Activated naive CD8-positive, alpha-beta T cell treated with anti-CD3 and anti-CD28 coated beads, Interleukin-2, amount 50 U/mL, for 24 hours (primary cell): ENCODE results near the gene CLUH.

Experiments used
- ATAC-seq: fragments of 150-1000 bp; cut with Tn5 transposase; one replicate; pipeline ENCODE4 v1.10.0; 2021
- DNase-seq: peaks from one replicate; pipeline ENCODE4 v3.0.0; 2021
- H3K27ac Mint-ChIP-seq: one replicate; pipeline ENCODE4 v1.8.0; 2021; ENCODE audit warnings: mild to moderate bottlenecking, mixed read lengths
- H3K27me3 Mint-ChIP-seq: one replicate; pipeline ENCODE4 v1.8.0; 2021; ENCODE audit warnings: mixed read lengths
- H3K36me3 Mint-ChIP-seq: one replicate; pipeline ENCODE4 v1.8.0; 2021; ENCODE audit warnings: low read depth, mixed read lengths
- H3K4me1 Mint-ChIP-seq: one replicate; pipeline ENCODE4 v1.8.0; 2021; ENCODE audit warnings: mixed read lengths
- H3K4me3 Mint-ChIP-seq: one replicate; pipeline ENCODE4 v1.8.0; 2021; ENCODE audit warnings: mild to moderate bottlenecking, moderate library complexity, mixed read lengths
- H3K9me3 Mint-ChIP-seq: one replicate; pipeline ENCODE4 v1.8.0; 2021; ENCODE audit warnings: mixed read lengths

Gene CLUH

DNA sequence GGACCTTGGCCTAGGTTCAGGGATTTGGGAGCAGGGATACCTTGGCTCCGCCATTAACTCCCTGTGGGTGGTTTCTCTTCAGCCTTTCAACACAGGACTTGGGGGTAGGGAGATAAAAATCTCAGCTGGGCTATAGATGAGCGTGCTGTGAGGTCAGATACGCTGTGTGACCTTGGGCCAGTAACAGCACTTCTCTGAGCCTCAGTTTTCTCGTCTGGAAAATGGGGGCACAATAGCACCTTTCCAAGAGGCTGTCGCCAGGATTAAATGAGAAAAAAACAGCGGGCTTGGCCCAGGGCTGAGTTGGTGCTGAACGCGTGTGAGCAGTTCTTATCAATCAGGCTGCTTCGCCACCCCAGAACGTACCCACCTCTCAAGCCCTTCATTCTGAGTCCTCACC lies 20.2 kb upstream of the CLUH start:
- Mint-ChIP-seq H3K4me1 (no peaks in the 10 kb centered on the region), H3K9me3 (no peaks in the 10 kb centered on the region), H3K4me3 (no peak overlapping the region), H3K27me3 (peaks cover 21% of the 10 kb centered on the region), H3K27ac (no peak overlapping the region), H3K36me3 (no peaks in the 10 kb centered on the region)
- no peak for ATAC-seq
- no peak for DNase-seq

DNA sequence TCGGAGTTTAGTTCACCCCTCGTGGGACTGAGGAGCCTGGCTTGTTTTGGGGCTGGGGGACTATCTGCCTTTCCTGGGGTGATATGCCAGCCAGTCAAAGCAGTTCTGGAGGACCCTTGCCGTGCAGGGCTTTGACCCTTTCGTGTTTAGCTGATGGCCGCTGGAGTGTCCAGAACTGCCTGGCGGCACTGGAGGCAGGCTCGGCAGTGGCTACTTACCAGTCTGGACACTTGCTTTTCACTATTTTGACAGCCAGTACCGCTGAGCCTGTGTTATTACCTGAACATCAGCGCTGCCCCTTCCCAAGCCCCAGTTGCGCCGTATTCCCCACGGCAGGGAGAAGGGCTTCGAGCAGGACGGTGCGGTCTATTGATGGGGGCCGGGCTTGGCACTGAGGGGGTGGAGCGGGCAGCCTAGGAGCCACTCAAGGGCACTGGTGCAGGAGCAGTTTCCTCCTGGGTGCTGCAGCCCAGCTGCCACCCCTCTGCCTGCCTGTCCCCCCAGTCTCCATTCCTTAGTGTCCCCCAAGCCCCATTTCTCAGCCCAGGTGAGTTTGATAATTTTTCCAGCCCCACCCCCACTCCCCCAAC lies 19.3 kb upstream of the CLUH start:
- no peaks in the 10 kb centered on the region for H3K4me1 Mint-ChIP-seq
- H3K27ac Mint-ChIP-seq, result no peak overlapping the region
- ATAC-seq, result no peak
- peaks cover 22% of the 10 kb centered on the region for H3K27me3 Mint-ChIP-seq
- no peak for DNase-seq
- no peak overlapping the region for H3K4me3 Mint-ChIP-seq
- H3K9me3 Mint-ChIP-seq, result no peaks in the 10 kb centered on the region
- no peaks in the 10 kb centered on the region for H3K36me3 Mint-ChIP-seq

DNA sequence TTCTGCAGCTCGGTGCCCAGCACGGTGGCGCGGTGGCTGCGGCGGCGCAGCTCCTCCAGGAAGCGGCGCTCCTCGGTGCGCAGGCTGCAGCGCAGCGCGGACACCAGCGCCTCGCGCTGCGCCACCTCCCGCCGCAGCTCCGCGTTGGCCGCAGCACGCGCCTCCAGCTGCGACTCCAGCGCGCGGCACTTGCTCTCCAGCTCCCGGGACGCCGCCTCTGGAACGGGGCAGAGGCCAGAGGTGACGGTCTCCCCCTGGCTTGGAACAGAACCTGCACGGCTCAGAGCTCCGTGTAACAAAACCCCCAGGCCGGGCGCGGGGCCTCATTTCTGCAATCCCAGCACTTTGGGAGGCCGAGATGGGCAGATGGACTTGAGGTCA lies 13.2 kb upstream of the CLUH start:
- Mint-ChIP-seq H3K27ac (no peak overlapping the region), H3K36me3 (no peaks in the 10 kb centered on the region), H3K9me3 (no peaks in the 10 kb centered on the region), H3K4me1 (peaks cover 13% of the 10 kb centered on the region), H3K27me3 (peaks cover 35% of the 10 kb centered on the region), H3K4me3 (no peak overlapping the region)
- peak; percentile 36 for DNase-seq
- ATAC-seq, result peak; percentile 70

DNA sequence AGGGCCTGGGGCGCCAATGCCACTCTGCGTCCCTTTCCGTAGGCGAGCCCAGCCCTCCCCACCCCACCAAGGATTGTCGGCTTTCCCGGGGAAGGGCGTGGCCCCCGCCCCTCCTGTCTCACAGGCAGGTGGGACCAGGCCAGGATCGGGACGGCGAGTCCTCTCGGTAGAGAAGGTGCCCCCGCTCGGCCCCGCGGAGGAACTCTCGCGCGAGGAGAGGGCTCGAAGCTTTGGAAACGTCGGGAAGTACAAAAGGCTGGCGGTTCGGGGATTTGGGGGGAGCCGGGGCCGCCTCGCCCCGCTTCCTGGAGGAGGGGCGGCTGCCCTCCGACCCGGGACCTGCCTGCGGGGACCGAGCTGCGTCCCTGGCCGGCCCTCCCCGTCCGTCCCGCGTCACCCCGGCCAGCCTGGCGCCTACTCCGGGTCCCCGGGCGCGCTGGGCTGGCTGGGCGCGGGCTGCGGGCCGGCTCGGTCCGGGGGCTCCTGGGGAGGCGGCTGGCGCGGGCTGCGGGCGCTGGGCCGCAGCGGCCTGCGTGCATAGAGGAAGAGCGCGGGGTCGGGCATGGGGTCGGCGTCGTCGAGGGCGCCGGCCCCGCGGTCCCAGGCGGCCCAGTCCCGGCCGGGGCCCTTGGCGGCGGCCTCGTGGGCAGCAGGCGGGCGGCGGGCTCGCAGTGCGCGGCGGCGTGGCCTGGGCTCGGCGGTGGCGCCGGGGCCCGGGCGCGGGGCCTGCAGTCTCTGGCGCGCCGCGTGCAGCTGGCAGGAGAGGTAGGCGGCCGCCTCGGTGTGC lies 12.6 kb upstream of the CLUH start:
- Mint-ChIP-seq H3K4me3 (no peak overlapping the region), H3K9me3 (no peaks in the 10 kb centered on the region), H3K4me1 (peaks cover 13% of the 10 kb centered on the region), H3K27ac (no peak overlapping the region), H3K27me3 (peaks cover 35% of the 10 kb centered on the region), H3K36me3 (no peaks in the 10 kb centered on the region)
- no peak for ATAC-seq
- DNase-seq, result no peak

DNA sequence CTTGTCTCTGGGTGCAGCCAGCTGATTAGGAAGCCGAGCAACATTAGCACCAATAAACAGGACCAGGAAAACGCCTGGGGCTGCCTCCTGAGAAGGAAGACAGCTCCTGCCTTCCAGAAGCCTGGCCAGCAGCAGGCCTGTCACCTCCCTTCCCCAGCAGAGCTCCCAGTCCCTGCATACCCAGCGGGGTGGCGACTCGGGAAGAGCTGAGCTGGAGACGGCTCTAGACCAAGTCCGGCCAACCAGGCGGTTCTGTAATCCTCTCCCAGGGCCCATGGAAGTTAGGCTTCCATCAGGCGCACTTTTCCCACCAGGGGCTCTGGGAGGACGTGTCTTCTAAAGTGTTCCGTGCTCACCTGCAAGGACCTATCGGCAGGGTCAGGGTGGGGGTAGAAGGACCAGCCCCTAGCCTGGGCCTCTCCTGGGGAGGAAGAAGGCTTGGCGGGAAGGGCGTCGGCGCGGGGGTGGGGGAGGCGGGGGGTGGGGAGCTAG lies 12.0 kb upstream of the CLUH start:
- Mint-ChIP-seq H3K4me1 (peaks cover 13% of the 10 kb centered on the region), H3K27me3 (peaks cover 33% of the 10 kb centered on the region), H3K4me3 (no peak overlapping the region), H3K9me3 (no peaks in the 10 kb centered on the region), H3K36me3 (no peaks in the 10 kb centered on the region), H3K27ac (no peak overlapping the region)
- DNase-seq (no peak), ATAC-seq (no peak)

DNA sequence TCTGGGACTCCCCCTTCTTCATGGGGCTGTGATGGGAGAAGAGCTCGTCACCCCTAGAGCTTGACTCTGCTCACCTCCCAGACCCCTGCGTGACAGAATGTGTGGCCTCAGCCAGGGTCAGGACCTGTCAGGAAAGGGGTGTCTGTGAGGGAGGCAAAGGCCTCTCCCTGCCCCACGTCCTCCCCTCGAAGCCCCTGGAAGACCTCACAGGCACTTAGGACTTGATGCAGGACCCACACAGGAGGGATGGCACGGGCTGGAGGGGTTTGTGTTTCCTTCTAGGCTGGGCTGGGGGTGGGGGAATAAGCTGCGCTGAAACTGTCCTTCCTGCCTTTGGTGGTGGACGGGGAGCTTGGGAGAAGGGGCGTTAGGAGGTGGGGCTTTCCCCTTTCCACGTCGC lies 11.0 kb upstream of the CLUH start:
- Mint-ChIP-seq H3K4me3 (no peak overlapping the region), H3K27ac (no peak overlapping the region), H3K36me3 (no peaks in the 10 kb centered on the region), H3K27me3 (peaks cover 28% of the 10 kb centered on the region), H3K9me3 (no peaks in the 10 kb centered on the region), H3K4me1 (peaks cover 13% of the 10 kb centered on the region)
- ATAC-seq (no peak), DNase-seq (no peak)

DNA sequence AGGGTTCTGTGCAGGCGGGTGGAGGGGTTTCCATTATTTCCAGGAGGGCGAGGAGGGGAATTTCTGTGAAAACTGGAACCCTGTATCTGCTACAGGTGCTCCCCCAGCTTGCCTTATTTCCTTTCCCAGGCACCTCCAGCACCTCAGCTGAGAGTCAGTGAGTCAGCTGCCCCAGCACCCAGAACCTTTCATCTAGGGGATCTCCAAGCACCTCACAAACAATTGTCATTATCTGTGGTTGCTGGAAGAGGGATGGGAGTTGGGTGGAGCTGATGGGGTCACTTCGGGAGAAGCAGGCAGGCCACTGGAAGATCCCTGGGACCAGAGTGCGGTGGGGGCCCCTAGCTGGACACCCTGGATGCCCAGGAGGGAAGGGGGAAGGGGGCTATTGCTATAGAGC lies 10.0 kb upstream of the CLUH start:
- no peak for DNase-seq
- Mint-ChIP-seq H3K36me3 (no peaks in the 10 kb centered on the region), H3K9me3 (no peaks in the 10 kb centered on the region), H3K27ac (no peak overlapping the region), H3K27me3 (peaks cover 19% of the 10 kb centered on the region), H3K4me3 (no peak overlapping the region), H3K4me1 (peaks cover 13% of the 10 kb centered on the region)
- peak; percentile 47 for ATAC-seq

DNA sequence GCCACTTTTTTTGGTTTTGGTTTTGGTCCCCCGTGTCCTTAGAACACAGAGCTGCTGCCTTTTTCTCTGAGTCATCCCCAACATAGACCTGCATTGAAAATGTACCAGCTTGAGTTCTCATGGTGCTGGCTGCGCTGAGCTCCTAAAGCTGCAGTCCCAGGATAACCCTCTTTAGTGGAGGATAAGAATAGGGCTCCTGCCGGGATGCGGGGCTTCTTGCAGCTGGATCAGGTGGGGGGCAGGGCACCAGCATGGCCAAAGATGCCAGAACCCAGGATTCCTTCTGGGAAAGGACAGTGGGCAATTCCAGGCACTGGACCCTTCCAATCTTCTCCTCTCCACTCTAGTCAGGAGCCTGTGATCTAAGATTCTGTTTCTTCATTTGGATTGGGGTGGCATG lies 8.3 kb upstream of the CLUH start:
- Mint-ChIP-seq H3K4me3 (no peak overlapping the region), H3K4me1 (peaks cover 11% of the 10 kb centered on the region), H3K27me3 (peaks cover 12% of the 10 kb centered on the region), H3K9me3 (no peaks in the 10 kb centered on the region), H3K27ac (no peak overlapping the region), H3K36me3 (no peaks in the 10 kb centered on the region)
- DNase-seq, result no peak
- ATAC-seq, result no peak

DNA sequence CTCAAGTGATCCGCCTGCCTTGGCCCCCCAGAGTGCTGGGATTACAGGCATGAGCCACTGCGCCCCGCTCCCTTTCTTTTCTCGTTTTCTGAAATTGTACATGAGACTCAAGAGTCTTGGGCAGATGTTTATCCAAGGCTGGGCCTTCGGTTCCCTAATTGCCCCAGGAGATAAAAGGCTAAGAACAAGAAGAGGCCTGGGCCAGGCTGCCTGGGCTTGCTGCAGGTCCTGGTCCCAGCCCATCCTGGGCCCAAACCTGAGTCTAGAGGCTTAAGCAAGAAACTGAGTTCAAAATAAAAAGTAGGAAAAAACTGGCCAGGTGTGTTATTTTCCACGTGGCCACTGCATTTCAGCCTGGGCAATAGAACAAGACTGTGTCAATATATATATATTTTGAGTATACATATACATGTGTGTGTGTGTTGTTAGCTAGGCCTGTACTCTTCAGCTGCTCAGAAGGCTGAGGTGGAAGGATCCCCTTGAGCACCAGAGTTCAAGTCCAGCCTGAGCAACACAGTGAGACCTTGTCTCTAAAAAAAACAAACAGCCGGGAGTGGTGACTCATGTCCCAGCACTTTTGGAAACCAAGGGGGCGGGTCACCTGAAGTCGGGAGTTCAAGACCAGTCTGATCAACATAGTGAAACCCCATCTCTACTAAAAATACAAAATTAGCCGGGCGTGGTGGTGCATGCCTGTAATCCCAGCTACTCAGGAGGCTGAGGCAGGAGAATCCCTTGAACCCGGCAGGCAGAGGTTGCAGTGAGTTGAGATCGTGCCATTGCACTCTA lies 6.8 kb upstream of the CLUH start:
- Mint-ChIP-seq H3K27ac (no peak overlapping the region), H3K9me3 (no peaks in the 10 kb centered on the region), H3K4me1 (peaks cover 12% of the 10 kb centered on the region), H3K27me3 (peaks cover 8% of the 10 kb centered on the region), H3K36me3 (no peaks in the 10 kb centered on the region), H3K4me3 (no peak overlapping the region)
- ATAC-seq (no peak), DNase-seq (no peak)

DNA sequence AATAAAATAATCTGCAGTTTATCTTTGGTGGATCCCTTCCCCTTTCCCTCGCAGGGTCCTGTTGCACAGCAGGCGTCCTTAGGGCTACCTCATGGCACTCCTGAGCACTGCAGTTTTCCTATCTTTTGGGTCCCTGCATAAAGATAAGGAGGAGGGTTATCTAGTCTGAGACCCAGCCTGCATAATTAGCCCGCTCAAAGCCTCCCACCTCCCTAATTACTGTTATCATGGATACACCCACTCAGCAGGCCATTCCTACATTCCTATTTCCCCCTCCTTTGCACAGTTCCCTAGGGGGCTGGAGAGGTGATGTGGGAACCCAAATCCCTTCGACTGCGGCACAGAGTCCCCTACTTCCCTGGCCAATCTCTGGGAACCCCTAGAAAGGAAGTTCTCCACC lies 5.1 kb upstream of the CLUH start:
- Mint-ChIP-seq H3K4me1 (peaks cover 18% of the 10 kb centered on the region), H3K9me3 (no peaks in the 10 kb centered on the region), H3K27ac (no peak overlapping the region), H3K36me3 (no peaks in the 10 kb centered on the region), H3K4me3 (no peak overlapping the region), H3K27me3 (no peaks in the 10 kb centered on the region)
- no peak for DNase-seq
- ATAC-seq, result no peak

DNA sequence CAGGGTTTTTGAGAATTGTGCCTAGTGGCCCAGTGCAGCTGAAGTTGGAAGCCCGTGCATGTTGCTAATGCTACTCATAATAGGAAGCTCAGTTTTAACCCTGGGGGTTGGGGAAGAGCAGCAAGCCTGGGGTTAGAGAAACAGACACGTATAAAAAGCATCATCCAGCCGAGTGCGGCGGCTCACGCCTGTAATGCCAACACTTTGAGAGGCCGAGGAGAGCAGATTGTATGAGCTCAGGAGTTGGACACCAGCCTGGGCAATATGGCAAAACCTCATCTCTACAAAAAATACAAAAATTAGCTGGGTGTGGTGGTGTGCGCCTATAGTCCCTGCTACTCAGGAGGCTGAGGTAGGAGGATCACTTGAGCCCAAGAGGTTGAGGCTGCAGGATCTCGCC lies 2.3 kb upstream of the CLUH start:
- Mint-ChIP-seq H3K9me3 (no peaks in the 10 kb centered on the region), H3K36me3 (peaks cover 12% of the 10 kb centered on the region), H3K4me3 (no peak overlapping the region), H3K27me3 (no peaks in the 10 kb centered on the region), H3K27ac (no peak overlapping the region), H3K4me1 (peaks cover 30% of the 10 kb centered on the region)
- DNase-seq (no peak), ATAC-seq (no peak)

DNA sequence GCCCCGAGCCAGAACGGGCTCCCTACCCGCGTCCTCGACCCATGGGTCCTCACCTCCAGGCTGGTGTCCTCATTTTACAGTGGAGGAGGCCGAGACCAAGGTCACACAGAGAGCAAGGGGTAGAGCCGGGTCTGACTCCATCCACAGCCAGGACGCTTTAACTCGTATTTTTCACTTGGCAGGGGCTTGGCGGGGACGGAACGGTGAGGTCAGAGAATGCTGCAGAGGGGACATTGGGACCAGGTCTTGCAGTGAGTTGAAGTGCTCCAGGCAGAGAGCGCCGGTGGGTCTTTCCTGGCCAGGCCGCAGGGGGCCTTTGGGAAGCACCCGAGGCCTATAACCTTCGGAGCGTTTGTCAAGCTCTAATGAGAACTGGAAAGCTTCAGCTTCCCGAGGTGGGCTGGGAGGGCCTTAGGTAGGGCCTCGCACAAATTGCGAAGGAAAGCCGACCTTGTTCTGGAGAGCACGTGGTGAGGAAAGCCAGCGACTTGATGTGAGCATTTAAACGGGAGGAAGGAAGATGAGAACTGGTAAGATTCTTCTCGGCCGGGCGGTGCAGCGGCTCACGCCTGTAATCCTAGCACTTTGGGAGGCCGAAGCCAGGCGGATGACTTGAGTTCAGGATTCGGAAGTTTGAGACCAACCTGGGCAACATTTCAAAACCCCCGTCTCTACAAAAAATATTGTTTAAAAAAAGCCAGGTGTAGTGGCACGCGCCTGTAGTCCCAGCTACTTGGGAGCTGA lies 908 bp upstream of the CLUH start:
- no peaks in the 10 kb centered on the region for H3K27me3 Mint-ChIP-seq
- H3K9me3 Mint-ChIP-seq, result no peaks in the 10 kb centered on the region
- H3K4me1 Mint-ChIP-seq, result peaks cover 38% of the 10 kb centered on the region
- H3K4me3 Mint-ChIP-seq, result peak overlapping the region; percentile 84
- no peak for ATAC-seq
- DNase-seq, result no peak
- peak overlapping the region; percentile 84 for H3K27ac Mint-ChIP-seq
- peaks cover 12% of the 10 kb centered on the region for H3K36me3 Mint-ChIP-seq

DNA sequence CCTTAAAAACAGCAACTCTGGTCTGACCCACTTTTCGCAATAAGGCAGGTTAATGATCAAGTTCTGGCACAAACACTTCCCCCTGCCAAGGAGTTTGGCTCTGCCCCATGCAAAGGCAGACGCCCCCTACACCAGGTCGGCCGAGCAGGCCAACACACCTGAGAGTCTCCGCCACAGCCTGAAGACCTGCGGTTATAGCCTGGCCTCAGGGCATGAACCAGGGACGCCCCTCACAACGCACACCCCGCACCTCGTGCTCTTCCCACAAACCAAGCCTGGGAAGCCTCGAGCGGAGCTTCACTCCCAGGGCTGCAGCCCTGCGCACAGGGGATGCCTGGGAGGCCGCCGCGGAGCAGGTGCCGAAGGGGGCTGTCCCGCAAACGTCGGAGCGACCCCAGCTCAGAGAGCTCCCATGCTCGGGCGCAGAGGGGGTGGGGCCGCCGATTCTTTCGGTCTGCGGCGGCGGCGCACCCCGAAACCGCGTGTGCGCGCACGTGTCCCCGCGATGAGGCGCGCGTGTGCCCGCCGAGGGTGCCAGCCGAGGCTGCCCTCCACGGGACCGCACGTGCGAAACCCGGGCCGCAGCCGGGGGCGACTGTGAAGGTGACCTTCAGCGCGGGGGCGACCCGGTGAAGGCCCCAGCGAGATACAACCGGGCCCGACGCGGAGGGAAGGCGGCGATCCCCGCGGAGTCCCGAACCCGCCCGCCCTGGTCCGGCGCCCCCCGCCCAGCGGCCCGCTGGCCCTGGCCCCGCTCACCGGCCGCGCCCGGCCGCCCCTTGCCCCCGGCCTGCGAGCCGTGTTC lies 559 bp downstream of the CLUH start:
- ATAC-seq (peak; percentile 3), DNase-seq (peak; percentile 45)
- H3K9me3 Mint-ChIP-seq, result no peaks in the 10 kb centered on the region
- H3K4me3 Mint-ChIP-seq, result peak overlapping the region; percentile 91
- peak overlapping the region; percentile 85 for H3K27ac Mint-ChIP-seq
- H3K27me3 Mint-ChIP-seq, result no peaks in the 10 kb centered on the region
- peaks cover 12% of the 10 kb centered on the region for H3K36me3 Mint-ChIP-seq
- H3K4me1 Mint-ChIP-seq, result peaks cover 38% of the 10 kb centered on the region
